Endodermal cell (in vitro differentiated cells): ENCODE results near the gene HRH1. TPM values are rescaled to one million over a fixed set of nuclear protein-coding genes. Genes with fewer than 3 reads are reported as not detected.

Source experiments
- DNase-seq: peaks from one replicate; pipeline ENCODE4 v3.0.0-alpha.2; 2017
- H3K27ac ChIP-seq: 2 replicates; pipeline ENCODE4 v1.5.1; 2013; ENCODE audit warnings: mild to moderate bottlenecking, low read depth, low read length, moderate library complexity
- H3K27me3 ChIP-seq: 2 replicates; pipeline ENCODE4 v1.6.1; 2013; ENCODE audit warnings: mild to moderate bottlenecking, low read length, moderate library complexity; ENCODE audit not compliant: insufficient read depth, control insufficient read depth, poor library complexity, severe bottlenecking
- H3K36me3 ChIP-seq: 2 replicates; pipeline ENCODE4 v1.7.0; 2013; ENCODE audit warnings: mild to moderate bottlenecking, low read length, moderate library complexity; ENCODE audit not compliant: control insufficient read depth, insufficient read depth
- H3K4me1 ChIP-seq: one replicate; pipeline ENCODE4 v1.7.0; 2013; ENCODE audit warnings: low read length; ENCODE audit not compliant: control insufficient read depth, insufficient read depth
- H3K4me3 ChIP-seq: 2 replicates; pipeline ENCODE4 v1.5.1; 2013; ENCODE audit warnings: mild to moderate bottlenecking, low read length, moderate library complexity
- H3K9ac ChIP-seq: 2 replicates; pipeline ENCODE4 v1.6.1; 2013; ENCODE audit warnings: mild to moderate bottlenecking, low read length, moderate library complexity; ENCODE audit not compliant: poor library complexity, severe bottlenecking; ENCODE audit errors: extremely low read depth
- H3K9me3 ChIP-seq: 2 replicates; pipeline ENCODE4 v1.6.1; 2013; ENCODE audit warnings: mild to moderate bottlenecking, low read length, moderate library complexity; ENCODE audit not compliant: control insufficient read depth
- H3K27ac Mint-ChIP-seq: 2 replicates; pipeline ENCODE4 v1.8.0; 2020; ENCODE audit warnings: mixed read lengths
- H3K27me3 Mint-ChIP-seq: 2 replicates; pipeline ENCODE4 v1.8.0; 2021; ENCODE audit warnings: mild to moderate bottlenecking, mixed read lengths; ENCODE audit not compliant: insufficient read depth
- H3K36me3 Mint-ChIP-seq: 2 replicates; pipeline ENCODE4 v1.8.0; 2020; ENCODE audit warnings: low read depth, mixed read lengths
- H3K4me1 Mint-ChIP-seq: 2 replicates; pipeline ENCODE4 v1.8.0; 2020; ENCODE audit warnings: mixed read lengths
- H3K4me3 Mint-ChIP-seq: 2 replicates; pipeline ENCODE4 v1.8.0; 2020; ENCODE audit warnings: mild to moderate bottlenecking, moderate library complexity, mixed read lengths
- H3K9me3 Mint-ChIP-seq: 2 replicates; pipeline ENCODE4 v1.8.0; 2020; ENCODE audit warnings: mild to moderate bottlenecking, mixed read lengths
- WGBS, 2 experiments: methylation state at CpG; one replicate each; pipeline versions ENCODE4 v1.1.5 to v1.1.7; 2013; ENCODE audit warnings: missing lambda C conversion rate in 2 of 2, mixed read lengths in 1 of 2; ENCODE audit not compliant: insufficient coverage in 1 of 2, insufficient read length in 1 of 2; 5-methylcytosine and 5-hydroxymethylcytosine counted together
- total RNA-seq, 2 donors: library from RNA; stranded (reverse); fragmentation: NEBNext Ultra II Directional in 1 of 2; extraction: Animal tissue kit (Norgen Biotek cat#: 25700) in 1 of 2; gene quantifications; 2 replicates in 1 of 2; 3 replicates in 1 of 2; pipeline ENCODE4 v1.2.1, GENCODE V29; 2021
- TF ChIP-seq, protein P1 (sequence below): fragments of 200-600 bp; sonication (generic); conservative IDR thresholded peaks from 2 replicates; pipeline ENCODE4 v1.5.0; 2021; ENCODE audit warnings: antibody characterized with exemption, mild to moderate bottlenecking

The HRH1 gene
- total RNA-seq, 2 donors from 2014 or later = 0.13 TPM; not detected in 1

- Histone ChIP-seq H3K4me1 (no peaks in the 10 kb centered on the region), H3K4me3 (no peak overlapping the region), H3K9ac (no peak overlapping the region), H3K27ac (no peak overlapping the region), H3K36me3 (no peaks in the 10 kb centered on the region), H3K27me3 (no peaks in the 10 kb centered on the region), H3K9me3 (no peaks in the 10 kb centered on the region)
- no peak overlapping the region for H3K4me3 Mint-ChIP-seq
- WGBS, 2 experiments = 94 to 97% methylated on average over 3 of the region's 3 CpGs
- no peak for DNase-seq
- no peaks in the 10 kb centered on the region for H3K9me3 Mint-ChIP-seq
- no peaks in the 10 kb centered on the region for H3K27me3 Mint-ChIP-seq
- no peaks in the 10 kb centered on the region for H3K4me1 Mint-ChIP-seq
- no peaks in the 10 kb centered on the region for H3K36me3 Mint-ChIP-seq
- no peak overlapping the region for H3K27ac Mint-ChIP-seq
- TF ChIP-seq, protein P1, sequence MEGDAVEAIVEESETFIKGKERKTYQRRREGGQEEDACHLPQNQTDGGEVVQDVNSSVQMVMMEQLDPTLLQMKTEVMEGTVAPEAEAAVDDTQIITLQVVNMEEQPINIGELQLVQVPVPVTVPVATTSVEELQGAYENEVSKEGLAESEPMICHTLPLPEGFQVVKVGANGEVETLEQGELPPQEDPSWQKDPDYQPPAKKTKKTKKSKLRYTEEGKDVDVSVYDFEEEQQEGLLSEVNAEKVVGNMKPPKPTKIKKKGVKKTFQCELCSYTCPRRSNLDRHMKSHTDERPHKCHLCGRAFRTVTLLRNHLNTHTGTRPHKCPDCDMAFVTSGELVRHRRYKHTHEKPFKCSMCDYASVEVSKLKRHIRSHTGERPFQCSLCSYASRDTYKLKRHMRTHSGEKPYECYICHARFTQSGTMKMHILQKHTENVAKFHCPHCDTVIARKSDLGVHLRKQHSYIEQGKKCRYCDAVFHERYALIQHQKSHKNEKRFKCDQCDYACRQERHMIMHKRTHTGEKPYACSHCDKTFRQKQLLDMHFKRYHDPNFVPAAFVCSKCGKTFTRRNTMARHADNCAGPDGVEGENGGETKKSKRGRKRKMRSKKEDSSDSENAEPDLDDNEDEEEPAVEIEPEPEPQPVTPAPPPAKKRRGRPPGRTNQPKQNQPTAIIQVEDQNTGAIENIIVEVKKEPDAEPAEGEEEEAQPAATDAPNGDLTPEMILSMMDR = no peak
These were observed 30.9 kb downstream of the HRH1 start for GRCh38 chr3:11185144-11185543.

DNA sequence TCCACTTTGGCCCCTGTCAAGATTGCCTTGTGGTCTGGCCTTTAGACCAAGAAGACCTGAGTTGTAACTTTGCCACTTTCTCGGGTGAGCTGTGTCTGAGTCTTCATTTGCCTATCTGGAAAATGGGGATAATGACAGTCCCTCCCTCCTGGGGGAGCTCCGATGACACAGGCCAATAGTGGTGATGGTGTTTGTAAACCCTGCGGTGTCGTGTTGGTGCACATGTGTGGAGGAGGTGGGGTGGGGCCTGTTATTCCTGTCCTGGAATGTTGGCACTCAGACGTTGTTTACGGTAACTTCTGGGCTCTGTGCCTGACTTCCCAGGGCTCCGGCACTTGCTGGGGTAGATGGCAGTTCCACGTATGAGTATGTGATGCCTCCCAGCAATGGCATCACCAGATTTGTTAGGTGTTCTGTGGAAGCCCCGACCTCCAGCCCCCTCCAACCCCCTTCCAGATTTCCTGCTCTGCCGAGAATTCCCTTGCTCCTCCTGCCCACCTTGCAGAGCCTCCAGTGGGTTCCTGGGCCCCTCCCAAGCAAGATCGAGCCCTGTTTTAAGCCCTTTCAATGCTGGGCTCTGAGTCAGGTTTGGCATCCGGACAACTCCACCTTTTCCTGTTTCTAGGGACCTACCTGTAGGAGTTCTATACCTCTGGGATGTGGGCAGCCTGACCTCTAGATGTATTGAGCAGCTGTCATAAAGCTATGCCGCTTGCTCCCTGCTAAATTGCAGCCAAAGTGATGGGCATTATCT, 31.4 kb downstream of the HRH1 start:
- Histone ChIP-seq H3K9ac (no peak overlapping the region), H3K4me3 (no peak overlapping the region), H3K4me1 (no peaks in the 10 kb centered on the region), H3K36me3 (no peaks in the 10 kb centered on the region), H3K27me3 (no peaks in the 10 kb centered on the region), H3K27ac (no peak overlapping the region), H3K9me3 (no peaks in the 10 kb centered on the region)
- DNase-seq = no peak
- Mint-ChIP-seq H3K9me3 (no peaks in the 10 kb centered on the region), H3K36me3 (no peaks in the 10 kb centered on the region), H3K4me3 (no peak overlapping the region), H3K4me1 (no peaks in the 10 kb centered on the region), H3K27ac (no peak overlapping the region), H3K27me3 (no peaks in the 10 kb centered on the region)
- TF ChIP-seq, protein P1 = no peak
- WGBS, 2 experiments = 79 to 97% methylated on average over 5 to 13 of the region's 13 CpGs

GRCh38 chr3:11186318-11186692, 32.0 kb downstream of the HRH1 start:
- Histone ChIP-seq H3K36me3 (no peaks in the 10 kb centered on the region), H3K4me1 (no peaks in the 10 kb centered on the region), H3K4me3 (no peak overlapping the region), H3K9me3 (no peaks in the 10 kb centered on the region), H3K27me3 (no peaks in the 10 kb centered on the region), H3K27ac (no peak overlapping the region), H3K9ac (no peak overlapping the region)
- Mint-ChIP-seq H3K4me3 (no peak overlapping the region), H3K4me1 (no peaks in the 10 kb centered on the region), H3K27me3 (no peaks in the 10 kb centered on the region), H3K9me3 (no peaks in the 10 kb centered on the region), H3K36me3 (no peaks in the 10 kb centered on the region), H3K27ac (no peak overlapping the region)
- TF ChIP-seq, protein P1 = no peak
- DNase-seq = no peak
- 79% methylated on average over 1 of the region's 1 CpG; no CpG with 5 or more reads in 1 of the 2 experiments for WGBS, 2 experiments
